HT-29 (cell line): ENCODE data around the gene SF3A2. TPM values are rescaled to one million over a fixed set of nuclear protein-coding genes. Genes with fewer than 3 reads are reported as not detected.
"Not testable (repeated sequence)": the region's sequence is repeated elsewhere in the genome, so short reads cannot be mapped to it uniquely, and the experiment has no call there.

Experiments used
- DNase-seq: peaks from one replicate; pipeline ENCODE4 v3.0.0-alpha.2; 2015; ENCODE audit warnings: low spot score
- total RNA-seq: library from RNA; depleted of rRNA; stranded (reverse); fragments of >200 nt; shearing (Covaris generic); gene quantifications from 2 replicates; pipeline ENCODE4 v1.2.3, GENCODE V29; 2014

The SF3A2 gene
- total RNA-seq, 1 experiment from 2014 or later = 102 TPM

- DNase-seq = no peak
Measured at GRCh38 chr19:2274185-2274711, 37.6 kb downstream of the SF3A2 start.

- DNase-seq = peak; percentile 78
Measured at GRCh38 chr19:2274931-2275535, 38.4 kb downstream of the SF3A2 start.

GRCh38 chr19:2275588-2276428, 39.2 kb downstream of the SF3A2 start:
- DNase-seq = no peak

DNA sequence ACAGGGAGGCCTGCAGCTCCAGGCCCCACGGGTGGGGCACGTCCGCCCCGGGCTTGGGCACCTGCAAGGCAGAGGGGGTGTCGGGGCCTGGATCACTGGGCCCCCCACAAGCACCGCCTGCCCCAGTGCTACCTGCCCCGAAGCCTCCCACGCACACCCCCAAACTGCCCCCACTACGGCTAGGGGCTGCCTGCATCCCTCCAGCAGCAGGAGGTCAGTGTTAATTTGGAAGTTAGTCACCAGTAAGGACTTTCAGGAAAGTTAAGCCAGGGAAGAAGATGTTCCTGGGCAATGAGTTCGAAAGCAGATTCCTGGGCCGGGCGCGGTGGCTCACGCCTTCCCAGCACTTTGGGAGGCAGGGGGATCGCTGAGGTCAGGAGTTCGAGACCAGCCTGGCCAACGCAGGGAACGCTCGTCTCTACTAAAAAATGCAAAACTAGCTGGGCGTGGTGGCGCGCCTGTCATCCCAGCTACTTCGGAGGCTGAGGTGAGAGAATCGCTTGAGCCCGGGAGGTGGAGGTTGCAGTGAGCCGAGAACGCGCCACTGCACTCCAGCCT, 39.9 kb downstream of the SF3A2 start:
- DNase-seq = no peak

GRCh38 chr19:2277138-2277537, 40.5 kb downstream of the SF3A2 start:
- no peak for DNase-seq

DNA sequence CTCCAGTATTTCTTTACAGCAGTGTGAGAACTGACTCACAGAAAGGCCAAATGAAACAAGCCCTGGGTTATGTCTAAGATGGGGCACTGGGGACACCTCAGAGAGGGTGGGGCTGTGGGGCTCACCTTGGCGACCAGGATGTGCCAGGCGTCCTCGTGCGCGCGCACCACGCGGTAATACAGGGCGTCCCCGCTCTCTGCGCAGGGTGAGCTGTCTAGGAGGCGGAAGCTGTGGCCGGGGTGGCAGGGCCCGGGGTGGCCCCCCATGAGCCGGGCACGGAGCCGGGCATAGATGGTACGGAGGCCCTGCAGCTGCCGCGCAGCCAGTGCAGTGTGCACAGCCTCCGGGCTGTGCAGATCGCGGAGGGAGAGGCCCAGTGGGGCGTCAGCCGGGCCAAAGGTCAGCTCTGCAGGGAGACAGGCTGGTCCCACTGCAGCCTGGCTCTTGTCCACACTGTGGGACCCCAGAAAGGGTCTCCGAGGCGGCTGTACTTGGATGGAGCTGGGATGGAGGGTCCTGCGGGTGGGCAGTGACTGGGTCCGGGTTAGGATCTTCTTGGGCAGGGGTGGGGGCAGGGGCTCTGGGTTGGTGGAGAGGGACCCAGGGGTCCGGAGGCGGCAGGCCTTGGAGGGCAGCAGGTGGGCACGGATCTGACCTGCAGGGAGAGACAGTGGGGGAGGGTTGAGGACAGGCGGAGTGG, 42.0 kb downstream of the SF3A2 start:
- peak; percentile 36 for DNase-seq

GRCh38 chr19:2280633-2281264, 44.1 kb downstream of the SF3A2 start:
- DNase-seq = no peak

DNA sequence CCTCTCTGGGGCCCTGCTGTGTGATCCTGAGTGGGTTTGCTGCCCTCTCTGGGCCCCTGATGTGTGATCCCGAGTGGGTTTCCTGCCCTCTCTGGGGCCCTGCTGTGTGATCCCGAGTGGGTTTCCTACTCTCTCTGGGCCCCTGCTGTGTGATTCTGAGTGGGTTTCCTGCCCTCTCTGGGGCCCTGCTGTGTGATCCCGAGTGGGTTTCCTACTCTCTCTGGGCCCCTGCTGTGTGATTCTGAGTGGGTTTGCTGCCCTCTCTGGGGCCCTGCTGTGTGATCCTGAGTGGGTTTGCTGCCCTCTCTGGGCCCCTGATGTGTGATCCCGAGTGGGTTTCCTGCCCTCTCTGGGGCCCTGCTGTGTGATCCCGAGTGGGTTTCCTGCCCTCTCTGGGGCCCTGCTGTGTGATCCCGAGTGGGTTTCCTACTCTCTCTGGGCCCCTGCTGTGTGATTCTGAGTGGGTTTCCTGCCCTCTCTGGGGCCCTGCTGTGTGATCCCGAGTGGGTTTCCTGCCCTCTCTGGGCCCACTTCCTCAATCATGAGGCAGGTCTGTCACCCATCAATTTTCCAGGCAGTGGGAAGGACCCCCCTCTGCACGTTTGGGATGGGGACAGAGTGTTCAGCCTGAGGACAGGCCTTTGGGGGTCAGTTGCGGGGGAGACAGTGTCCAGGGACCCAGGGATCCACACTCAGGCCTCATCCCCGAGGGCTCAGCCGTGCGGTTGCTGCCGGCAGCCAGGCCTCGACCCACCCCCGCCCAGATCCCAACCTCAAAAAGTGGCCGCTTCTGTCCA, 44.8 kb downstream of the SF3A2 start:
- not testable (repeated sequence) for DNase-seq

- no peak for DNase-seq
Measured at GRCh38 chr19:2282062-2282861, 45.6 kb downstream of the SF3A2 start, which contains the start of gene PEAK3. PEAK3 (minus strand) TSS chr19:2282175; CDS start chr19:2280931, 1,244 bp downstream.

GRCh38 chr19:2282862-2283237, 46.2 kb downstream of the SF3A2 start:
- no peak for DNase-seq

GRCh38 chr19:2283835-2284507, 47.3 kb downstream of the SF3A2 start:
- DNase-seq = no peak

GRCh38 chr19:2286402-2287140, 49.9 kb downstream of the SF3A2 start:
- DNase-seq = no peak

DNA sequence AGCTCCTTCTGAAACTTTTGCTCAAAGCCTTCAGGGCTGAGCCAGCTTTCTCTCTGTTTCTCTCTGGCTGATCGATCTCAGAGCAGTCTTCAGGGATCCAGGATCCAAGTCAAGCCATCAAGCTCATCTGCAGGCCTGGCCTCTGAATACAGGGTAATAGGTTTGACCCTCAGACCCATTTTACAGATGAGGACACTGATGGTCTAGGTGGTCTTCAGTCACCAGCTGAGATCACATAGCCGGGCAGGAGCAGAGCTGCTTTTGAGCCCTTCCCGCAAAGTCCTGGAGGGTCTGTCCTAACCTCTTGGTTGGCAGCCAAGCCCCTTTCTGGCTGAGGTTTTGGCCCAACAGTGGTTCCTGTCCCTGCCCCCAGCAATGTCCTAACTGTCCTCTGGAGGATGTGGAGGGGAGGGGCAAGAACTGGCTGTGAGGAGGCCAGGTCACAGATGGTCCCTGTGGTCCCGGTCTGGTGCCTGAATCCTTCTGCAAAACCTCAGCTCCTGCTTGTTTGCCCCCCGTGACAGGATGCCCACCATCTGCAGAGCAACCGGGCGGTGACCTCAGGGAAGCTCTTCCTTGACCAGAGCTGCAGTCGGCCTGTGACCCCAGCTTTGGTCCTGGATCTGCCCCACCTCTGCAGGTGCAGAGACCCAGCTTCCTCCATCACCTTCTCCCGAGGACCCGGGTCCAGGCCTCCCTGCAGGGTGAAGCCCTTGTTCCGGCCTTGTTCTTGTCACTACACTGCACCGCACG, 51.1 kb downstream of the SF3A2 start:
- no peak for DNase-seq

GRCh38 chr19:2288338-2288817, 51.8 kb downstream of the SF3A2 start:
- no peak for DNase-seq

DNA sequence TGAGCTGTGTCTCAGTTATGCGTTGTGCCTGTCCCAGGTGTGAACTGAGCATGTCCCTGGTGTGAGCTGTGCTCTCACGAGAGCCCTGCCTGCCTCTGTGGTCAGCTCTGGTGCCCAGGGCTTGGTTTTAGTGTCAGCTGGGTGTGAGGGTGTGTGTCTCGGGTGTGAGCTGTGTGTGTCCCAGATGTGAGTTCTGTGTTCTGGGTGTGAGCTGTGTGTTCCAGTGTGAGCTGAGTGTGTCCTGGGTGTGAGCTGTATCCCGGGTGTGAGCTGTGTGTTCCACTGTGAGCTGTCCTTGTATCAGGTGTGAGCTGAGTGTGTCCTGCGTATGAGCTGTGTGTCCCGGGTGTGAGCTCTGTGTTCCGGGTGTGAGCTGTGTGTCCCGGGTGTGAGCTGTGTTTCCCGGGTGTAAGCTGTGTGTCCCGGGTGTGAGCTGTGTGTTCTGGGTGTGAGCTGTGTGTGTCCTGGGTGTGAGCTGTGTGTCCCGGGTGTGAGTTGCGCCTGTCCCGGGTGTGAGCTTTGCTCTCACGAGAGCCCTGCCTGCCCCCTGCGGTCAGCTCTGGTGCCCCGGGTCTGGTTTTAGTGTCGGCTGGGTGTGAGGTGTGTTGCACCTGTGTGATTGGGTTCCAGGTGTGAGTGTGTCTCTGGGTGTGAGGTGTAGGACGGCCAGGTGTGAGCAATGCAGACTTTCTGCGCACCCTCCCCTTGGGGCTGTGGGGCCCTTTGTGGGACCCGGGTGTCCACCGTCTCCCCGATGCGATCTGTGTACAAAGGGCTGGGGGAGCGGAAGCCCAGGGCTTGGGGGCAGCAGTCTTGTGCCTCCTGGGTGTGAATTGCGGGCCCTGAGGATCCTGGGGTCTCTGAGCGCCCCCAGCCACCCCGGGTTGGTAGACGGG, 52.4 kb downstream of the SF3A2 start:
- no peak for DNase-seq

GRCh38 chr19:2289714-2290435, 53.3 kb downstream of the SF3A2 start:
- DNase-seq = no peak
